ENCODE measurements around the gene GTF2A2.

GTF2A2 gene

DNA sequence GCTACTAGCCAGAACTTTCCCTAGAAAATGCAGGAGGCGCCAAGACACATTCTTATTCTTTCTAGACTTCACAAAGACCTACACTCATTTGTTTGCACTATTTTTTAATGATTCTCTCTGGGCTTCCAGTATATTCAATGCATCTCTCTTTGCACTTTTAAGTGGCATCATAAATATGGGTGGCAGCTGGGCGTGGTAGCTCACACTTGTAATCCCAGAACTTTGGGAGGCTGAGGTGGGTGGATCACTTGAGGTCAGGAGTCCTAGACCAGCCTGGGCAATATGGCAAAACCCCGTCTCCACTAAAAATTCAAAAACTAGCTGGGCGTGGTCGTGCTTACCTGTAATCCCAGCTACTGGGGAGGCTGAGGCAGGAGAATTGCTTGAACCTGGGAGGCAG lies 51.3 kb downstream of the GTF2A2 start:
- DNase-seq (ENCODE audit: low spot score) = no peak

DNA sequence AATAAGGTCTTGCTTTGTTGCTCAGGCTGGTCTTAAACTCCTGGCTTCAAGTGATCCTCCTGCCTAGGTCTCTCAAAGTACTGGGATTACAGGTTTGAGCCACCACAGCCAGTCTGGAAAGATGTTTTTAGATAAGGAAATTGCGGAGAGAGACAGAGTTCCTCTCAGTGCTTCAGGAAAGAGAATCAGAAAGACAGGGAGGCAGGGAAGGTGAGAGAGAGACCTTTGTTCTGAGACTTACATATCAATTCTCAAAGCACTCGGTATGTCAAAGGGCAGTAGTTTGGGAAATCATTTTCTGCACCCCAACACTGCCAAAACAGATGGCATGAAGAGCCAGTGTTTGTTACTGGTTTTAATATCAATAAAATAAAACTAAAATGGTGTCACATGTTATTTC lies 58.9 kb downstream of the GTF2A2 start:
- no peak for DNase-seq (ENCODE audit: low spot score)

DNA sequence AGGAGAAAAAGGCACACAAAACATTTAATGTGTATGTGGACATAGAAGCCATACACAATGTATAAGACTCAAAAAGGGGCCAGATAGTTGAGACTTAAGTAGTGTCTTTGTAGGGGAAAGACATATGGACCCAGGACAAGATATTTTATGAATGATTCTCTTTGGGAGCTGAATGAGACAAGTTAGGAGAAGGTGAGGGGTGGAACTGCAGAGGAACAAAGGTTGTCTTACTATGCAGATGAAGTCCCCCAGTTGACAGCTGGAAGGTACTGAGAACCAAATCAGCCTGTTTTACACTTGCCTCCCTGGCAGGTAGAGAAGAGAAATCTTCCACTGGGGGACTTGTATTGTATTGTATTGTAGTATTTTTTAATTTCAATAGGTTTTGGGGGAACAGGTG lies 60.7 kb downstream of the GTF2A2 start:
- no peak for DNase-seq (ENCODE audit: low spot score)

DNA sequence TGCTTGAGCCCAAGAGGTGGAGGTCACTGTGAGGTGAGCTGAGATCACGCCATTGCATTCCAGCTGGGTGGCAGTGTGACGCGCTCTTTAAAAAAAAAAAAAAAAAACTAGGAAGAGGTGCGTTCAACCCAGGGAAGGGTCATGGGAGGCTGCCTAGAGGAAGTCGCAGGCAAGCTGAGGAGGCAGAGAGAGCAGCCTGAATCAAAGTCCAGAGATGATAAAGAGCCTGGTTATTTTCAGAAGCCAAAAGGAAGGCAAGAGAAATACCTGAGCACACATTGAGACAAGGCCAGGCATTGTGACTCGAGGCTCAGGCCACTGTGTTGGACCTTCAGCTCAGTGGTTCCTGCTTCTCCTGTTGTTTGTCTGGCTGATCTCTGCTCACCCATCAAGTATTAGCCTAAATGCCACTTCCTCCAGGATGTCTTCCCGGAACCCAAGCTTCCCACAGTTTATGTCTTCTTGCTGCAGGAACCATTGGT lies 61.8 kb downstream of the GTF2A2 start:
- DNase-seq (ENCODE audit: low spot score) = no peak

DNA sequence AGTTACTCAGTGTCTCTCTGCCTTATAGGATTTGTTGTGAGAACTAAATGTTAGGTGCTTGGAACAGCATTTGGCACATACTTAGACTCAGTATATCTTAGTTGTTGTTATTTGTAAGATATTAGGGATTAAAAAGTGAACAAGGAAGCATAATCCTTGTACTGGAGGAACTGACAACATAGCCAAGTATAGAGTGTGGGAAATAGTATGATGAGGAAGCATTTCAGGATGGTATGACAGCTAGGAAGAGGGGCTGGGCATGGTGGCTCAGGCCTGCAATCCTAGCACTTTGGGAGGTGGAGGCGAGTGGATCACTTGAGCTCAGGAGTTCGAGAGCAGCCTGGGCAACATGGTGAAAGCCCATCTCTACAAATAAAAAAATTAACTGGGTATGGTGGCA lies 62.3 kb downstream of the GTF2A2 start:
- no peak for DNase-seq (ENCODE audit: low spot score)

- DNase-seq (ENCODE audit: low spot score) = no peak
These were observed 62.8 kb downstream of the GTF2A2 start for GRCh38 chr15:59594493-59594942.

GRCh38 chr15:59591356-59591755 lies 66.0 kb downstream of the GTF2A2 start:
- peak; percentile 27 for DNase-seq (ENCODE audit: low spot score)

DNA sequence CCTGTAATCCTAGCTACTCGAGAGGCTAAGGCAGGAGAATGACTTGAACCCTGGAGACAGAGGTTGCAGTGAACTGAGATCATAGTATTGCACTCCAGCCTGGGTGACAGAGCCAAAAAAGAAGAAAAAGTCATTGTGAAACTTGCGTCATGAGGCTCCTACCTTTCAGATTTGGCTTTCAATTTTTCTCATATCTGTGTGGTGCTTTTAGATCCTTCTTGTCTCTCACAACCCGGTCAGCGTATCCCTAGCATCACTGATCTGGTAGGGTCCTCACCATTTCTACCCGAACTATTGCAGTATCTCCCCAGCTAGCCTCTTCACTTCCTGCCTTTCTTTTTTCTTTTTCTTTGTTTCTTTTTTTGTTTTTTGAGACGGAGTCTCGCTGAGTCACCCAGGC lies 67.3 kb downstream of the GTF2A2 start:
- DNase-seq (ENCODE audit: low spot score) = peak; percentile 81
